ENCODE results near the gene CA6. TPM values are rescaled to one million over a fixed set of nuclear protein-coding genes. Genes with fewer than 3 reads are reported as not detected.

The CA6 gene
- total RNA-seq, 1 donor from 2014 or later, result not detected

DNA sequence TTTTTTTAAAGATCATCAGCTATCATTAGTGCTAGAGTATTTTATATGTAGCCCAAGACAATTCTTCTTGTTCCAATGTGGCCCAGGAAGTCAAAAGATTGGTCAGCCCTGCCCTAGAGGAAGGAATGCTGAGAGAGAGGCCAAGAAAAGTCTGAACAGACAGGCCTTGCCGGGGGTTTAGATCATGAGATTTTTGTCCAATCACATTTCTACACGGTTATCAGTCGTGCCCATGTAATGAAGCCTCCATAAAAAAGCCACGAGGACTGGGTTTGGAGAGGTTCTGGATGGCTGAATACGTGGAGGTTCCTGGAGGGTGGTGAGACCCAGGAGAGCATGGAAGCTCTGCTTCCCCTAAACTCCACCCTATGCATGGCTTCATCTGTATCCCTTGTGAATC, 42.9 kb upstream of the CA6 start:
- Histone ChIP-seq H3K9me3 (ENCODE audit: low read depth) (no peaks in the 10 kb centered on the region), H3K36me3 (no peaks in the 10 kb centered on the region), H3K4me1 (no peaks in the 10 kb centered on the region), H3K27ac (no peak overlapping the region), H3F3A (ENCODE audit: low read depth) (no peaks in the 10 kb centered on the region), H3K27me3 (no peaks in the 10 kb centered on the region), H3K4me2 (no peak overlapping the region), H3K79me2 (ENCODE audit: low read depth) (no peaks in the 10 kb centered on the region), H3K9ac (no peak overlapping the region), H3K4me3 (no peak overlapping the region), H2AFZ (replicated peaks) (no peak overlapping the region), H4K20me1 (ENCODE audit: low read depth) (no peaks in the 10 kb centered on the region)
- TF ChIP-seq EZH2phosphoT487 (IDR thresholded peaks at IDR 0.05) (no peak), EZH2 (IDR thresholded peaks at IDR 0.05) (no peak)
- TF ChIP-seq, protein P1, sequence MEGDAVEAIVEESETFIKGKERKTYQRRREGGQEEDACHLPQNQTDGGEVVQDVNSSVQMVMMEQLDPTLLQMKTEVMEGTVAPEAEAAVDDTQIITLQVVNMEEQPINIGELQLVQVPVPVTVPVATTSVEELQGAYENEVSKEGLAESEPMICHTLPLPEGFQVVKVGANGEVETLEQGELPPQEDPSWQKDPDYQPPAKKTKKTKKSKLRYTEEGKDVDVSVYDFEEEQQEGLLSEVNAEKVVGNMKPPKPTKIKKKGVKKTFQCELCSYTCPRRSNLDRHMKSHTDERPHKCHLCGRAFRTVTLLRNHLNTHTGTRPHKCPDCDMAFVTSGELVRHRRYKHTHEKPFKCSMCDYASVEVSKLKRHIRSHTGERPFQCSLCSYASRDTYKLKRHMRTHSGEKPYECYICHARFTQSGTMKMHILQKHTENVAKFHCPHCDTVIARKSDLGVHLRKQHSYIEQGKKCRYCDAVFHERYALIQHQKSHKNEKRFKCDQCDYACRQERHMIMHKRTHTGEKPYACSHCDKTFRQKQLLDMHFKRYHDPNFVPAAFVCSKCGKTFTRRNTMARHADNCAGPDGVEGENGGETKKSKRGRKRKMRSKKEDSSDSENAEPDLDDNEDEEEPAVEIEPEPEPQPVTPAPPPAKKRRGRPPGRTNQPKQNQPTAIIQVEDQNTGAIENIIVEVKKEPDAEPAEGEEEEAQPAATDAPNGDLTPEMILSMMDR (IDR thresholded peaks at IDR 0.05), result no peak
- DNase-seq (ENCODE audit: low spot score), result no peak
- peaks cover 10% of the 10 kb centered on the region for H3K27me3 Mint-ChIP-seq (ENCODE audit: insufficient read depth, low read depth)
- H3K27ac Mint-ChIP-seq, result no peak overlapping the region
- peaks cover 17% of the 10 kb centered on the region for H3K4me1 Mint-ChIP-seq
- H3K36me3 Mint-ChIP-seq, result no peaks in the 10 kb centered on the region
- H3K4me3 Mint-ChIP-seq, result no peak overlapping the region
- H3K9me3 Mint-ChIP-seq, result peaks cover 4% of the 10 kb centered on the region

DNA sequence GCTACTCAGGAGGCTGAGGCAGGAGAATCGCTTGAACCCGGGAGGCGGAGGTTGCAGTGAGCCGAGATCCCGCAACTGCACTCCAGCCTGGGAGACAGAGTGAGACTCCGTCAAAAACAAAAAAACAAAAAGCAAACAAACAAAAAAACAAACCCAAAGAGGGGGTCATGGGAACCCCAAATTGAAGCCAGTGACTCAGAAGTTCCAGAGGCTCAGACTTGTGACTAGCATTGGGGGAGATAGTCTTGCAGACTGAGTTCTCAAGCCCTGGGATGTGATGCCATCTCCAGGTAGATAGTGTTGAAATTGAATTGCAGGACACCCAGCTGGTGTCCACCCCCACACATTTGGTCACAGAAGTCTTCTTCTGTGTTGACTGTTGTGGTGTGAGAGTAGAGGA, 42.3 kb upstream of the CA6 start:
- no peak for DNase-seq (ENCODE audit: low spot score)
- Histone ChIP-seq H3K27ac (no peak overlapping the region), H3K9ac (no peak overlapping the region), H3K4me3 (no peak overlapping the region), H3K4me1 (peaks cover 5% of the 10 kb centered on the region), H2AFZ (replicated peaks) (no peak overlapping the region), H3K9me3 (ENCODE audit: low read depth) (no peaks in the 10 kb centered on the region), H3K79me2 (ENCODE audit: low read depth) (no peaks in the 10 kb centered on the region), H3K27me3 (no peaks in the 10 kb centered on the region), H4K20me1 (ENCODE audit: low read depth) (no peaks in the 10 kb centered on the region), H3K36me3 (no peaks in the 10 kb centered on the region), H3F3A (ENCODE audit: low read depth) (no peaks in the 10 kb centered on the region), H3K4me2 (no peak overlapping the region)
- Mint-ChIP-seq H3K27me3 (ENCODE audit: insufficient read depth, low read depth) (peaks cover 7% of the 10 kb centered on the region), H3K36me3 (no peaks in the 10 kb centered on the region), H3K9me3 (peaks cover 4% of the 10 kb centered on the region), H3K4me1 (peaks cover 24% of the 10 kb centered on the region), H3K4me3 (no peak overlapping the region), H3K27ac (peak overlapping the region; percentile 57)
- TF ChIP-seq EZH2 (IDR thresholded peaks at IDR 0.05), result no peak
- no peak for TF ChIP-seq EZH2phosphoT487 (IDR thresholded peaks at IDR 0.05)
- TF ChIP-seq, protein P1 (IDR thresholded peaks at IDR 0.05), result no peak

GRCh38 chr1:8903908-8904650, 41.6 kb upstream of the CA6 start:
- peaks cover 30% of the 10 kb centered on the region for H3K4me1 Mint-ChIP-seq
- DNase-seq (ENCODE audit: low spot score), result no peak
- Histone ChIP-seq H4K20me1 (ENCODE audit: low read depth) (no peaks in the 10 kb centered on the region), H3K9ac (no peak overlapping the region), H3K79me2 (ENCODE audit: low read depth) (no peaks in the 10 kb centered on the region), H3F3A (ENCODE audit: low read depth) (no peaks in the 10 kb centered on the region), H3K27me3 (no peaks in the 10 kb centered on the region), H3K4me3 (no peak overlapping the region), H3K4me1 (peaks cover 11% of the 10 kb centered on the region), H3K36me3 (no peaks in the 10 kb centered on the region), H3K9me3 (ENCODE audit: low read depth) (no peaks in the 10 kb centered on the region), H3K27ac (no peak overlapping the region), H3K4me2 (no peak overlapping the region), H2AFZ (replicated peaks) (no peak overlapping the region)
- H3K36me3 Mint-ChIP-seq, result no peaks in the 10 kb centered on the region
- H3K27ac Mint-ChIP-seq, result peak overlapping the region; percentile 57
- H3K4me3 Mint-ChIP-seq, result no peak overlapping the region
- H3K27me3 Mint-ChIP-seq (ENCODE audit: insufficient read depth, low read depth), result peaks cover 6% of the 10 kb centered on the region
- TF ChIP-seq EZH2 (IDR thresholded peaks at IDR 0.05) (no peak), EZH2phosphoT487 (IDR thresholded peaks at IDR 0.05) (no peak)
- TF ChIP-seq, protein P1 (IDR thresholded peaks at IDR 0.05), result no peak
- H3K9me3 Mint-ChIP-seq, result peaks cover 2% of the 10 kb centered on the region
